Endothelial cell of umbilical vein (primary cell): Measurements from ENCODE around the gene AFG1L. TPM values are rescaled to one million over a fixed set of nuclear protein-coding genes. Genes with fewer than 3 reads are reported as not detected.

Experiments
- BruUV-seq: library from RNA; stranded (reverse); fragments of 400-500 nt; replicated peaks from 2 replicates; lab custom pipeline; 2021; lab: Mats Ljungman, UMichigan
- CTCF ChIA-PET: fragments of 300-600, 350-600 bp; sonication (Branson Sonifier 250); formaldehyde crosslinking; loops from one replicate; lab custom pipeline; 2021; ENCODE audit warnings: antibody characterized with exemption, inconsistent platforms; lab: Charles Lee
- POLR2A ChIA-PET: fragments of 300-600, 350-600 bp; sonication (Branson Sonifier 250); formaldehyde crosslinking; loops from one replicate; lab custom pipeline; 2021; ENCODE audit warnings: antibody characterized with exemption, inconsistent platforms; lab: Charles Lee
- DNase-seq: peaks from one replicate; pipeline ENCODE4 v3.0.0-alpha.2; 2011; ENCODE audit warnings: low read depth, low spot score
- FAIRE-seq: peaks from 2 replicates; lab custom pipeline; 2011; peaks lifted over from hg19 to GRCh38; lab: Jason Lieb, UNC
- H2AFZ ChIP-seq: 2 replicates; pipeline ENCODE4 v1.6.0; 2012; ENCODE audit warnings: low read depth, low read length, control low read depth, inconsistent platforms
- H3K27ac ChIP-seq: 2 replicates; pipeline ENCODE4 v1.5.1; 2011; ENCODE audit warnings: low read depth, mild to moderate bottlenecking, control low read depth, low read length, moderate library complexity; ENCODE audit not compliant: insufficient read depth
- H3K27me3 ChIP-seq, 2 experiments: 2 replicates each; pipeline versions ENCODE4 v1.6.0 to v1.6.1; 2011; ENCODE audit warnings: low read length in 2 of 2, mixed read lengths in 1 of 2; ENCODE audit not compliant: control insufficient read depth in 2 of 2, insufficient read depth in 2 of 2
- H3K36me3 ChIP-seq, 2 experiments: 2 replicates in 1 of 2; 3 replicates in 1 of 2; pipeline ENCODE4 v1.5.1; 2011; ENCODE audit warnings: low read length in 2 of 2, mild to moderate bottlenecking in 1 of 2, moderate library complexity in 1 of 2; ENCODE audit not compliant: control insufficient read depth in 2 of 2, insufficient read depth in 2 of 2; ENCODE audit errors: extremely low read depth in 1 of 2
- H3K4me1 ChIP-seq: 3 replicates; pipeline ENCODE4 v1.5.1; 2011; ENCODE audit warnings: mild to moderate bottlenecking, low read length; ENCODE audit not compliant: control insufficient read depth, insufficient read depth; ENCODE audit errors: extremely low read depth
- H3K4me2 ChIP-seq: 2 replicates; pipeline ENCODE4 v1.6.1; 2011; ENCODE audit warnings: low read length, control low read depth, mixed read lengths; ENCODE audit not compliant: insufficient read depth
- H3K4me3 ChIP-seq, 3 experiments: fragments of 200-600 bp in 1 of 3; sonication (generic), shearing (Covaris generic) in 1 of 3; replicated peaks in 1 of 3; 2 replicates each; pipeline ENCODE4 v1.5.1; 2011 to 2016; ENCODE audit warnings: control low read depth in 3 of 3, low read length in 3 of 3, mild to moderate bottlenecking in 2 of 3, inconsistent platforms in 1 of 3, low read depth in 1 of 3, moderate library complexity in 1 of 3; ENCODE audit not compliant: insufficient read depth in 1 of 3
- H3K79me2 ChIP-seq: 2 replicates; pipeline ENCODE4 v1.6.0; 2012; ENCODE audit warnings: low read length, inconsistent platforms; ENCODE audit not compliant: control insufficient read depth, insufficient read depth
- H3K9ac ChIP-seq: replicated peaks from 2 replicates; pipeline ENCODE3; 2011; ENCODE audit warnings: low read length, control low read depth; ENCODE audit not compliant: insufficient read depth; ENCODE audit errors: extremely low read depth
- H3K9me1 ChIP-seq: replicated peaks from 3 replicates; pipeline ENCODE4 v1.6.0; 2011; ENCODE audit warnings: mild to moderate bottlenecking, low read length; ENCODE audit not compliant: control insufficient read depth, insufficient read depth; ENCODE audit errors: extremely low read depth
- H3K9me3 ChIP-seq: replicated peaks from 2 replicates; pipeline ENCODE4 v1.5.1; 2012; ENCODE audit warnings: low read length, inconsistent platforms; ENCODE audit not compliant: control insufficient read depth, insufficient read depth
- H4K20me1 ChIP-seq: replicated peaks from 2 replicates; pipeline ENCODE3; 2011; ENCODE audit warnings: mild to moderate bottlenecking, low read length; ENCODE audit not compliant: control insufficient read depth, insufficient read depth; ENCODE audit errors: extremely low read depth
- CTCF ChIP-seq, 2 donors: IDR thresholded peaks; 1 replicate in 1 of 2; 2 replicates in 1 of 2; pipeline ENCODE4 v1.5.1; 2011; ENCODE audit warnings: low read length in 2 of 2, mild to moderate bottlenecking in 2 of 2, moderate library complexity in 2 of 2, control low read depth in 1 of 2, inconsistent platforms in 1 of 2, low read depth in 1 of 2; ENCODE audit not compliant: insufficient read depth in 1 of 2; ENCODE audit errors: extremely low read depth in 1 of 2
- FOS ChIP-seq: IDR thresholded peaks from 2 replicates; pipeline ENCODE4 v1.6.1; 2011; ENCODE audit warnings: mild to moderate bottlenecking, low read length, moderate library complexity, borderline replicate concordance; ENCODE audit not compliant: insufficient read depth
- JUN ChIP-seq: IDR thresholded peaks from 2 replicates; pipeline ENCODE4 v1.6.1; 2011; ENCODE audit warnings: borderline replicate concordance, low read depth; ENCODE audit not compliant: insufficient read length, insufficient read depth
- POLR2A ChIP-seq: IDR thresholded peaks from 2 replicates; pipeline ENCODE4 v1.6.1; 2012; ENCODE audit warnings: low read depth, mild to moderate bottlenecking, control low read depth, low read length
- dilution Hi-C: fragments of 300-500 bp; cut with MboI; formaldehyde crosslinking; loops from one replicate; pipeline ENCODE4 v1.15.0; 2019; ENCODE audit warnings: low sequenced_read_pairs; ENCODE audit not compliant: extremely low pct_ligation_motif_present
- intact Hi-C: fragments of 100-400 bp; cut with micrococcal nuclease; formaldehyde crosslinking; loops from one replicate; pipeline ENCODE4 v1.10.0; 2022
- polyA plus RNA-seq, 4 experiments: library from polyadenylated mRNA; depleted of rRNA in 3 of 4; stranded (reverse) in 3 of 4; unstranded in 1 of 4; fragments of >200 nt; gene quantifications; 2 replicates each; pipeline versions ENCODE4 v1.2.1 to v1.2.3, GENCODE V29; 2011 to 2012; ENCODE audit warnings: missing spikeins in 1 of 4
- total RNA-seq: library from RNA; stranded (reverse); gene quantifications from 2 replicates; pipeline ENCODE4 v1.2.3, GENCODE V29; 2021

The AFG1L gene
- total and polyA plus RNA-seq, 2 donors (not counting 3 experiments of a cell fraction or from before 2014, with no cell fraction given), result 1.0 to 6.2 TPM

- DNase-seq, result peak; percentile 10
- BruUV-seq, result no TSS peak
These were observed 151.8 kb downstream of the AFG1L start for GRCh38 chr6:108446629-108447150.

More at GRCh38 chr6:108446629-108447150, 151.8 kb downstream of the AFG1L start:
- ChIA-PET POLR2A (no interaction called here), CTCF (interaction anchor here (0.7 to 3.0 kb wide), 5 partner anchors 12 to 212 kb away, joined by 3 to 23 read pairs (median 3); no protein-coding TSS in a partner anchor)
- no peak for FAIRE-seq
- Histone ChIP-seq H3K79me2 (no peaks in the 10 kb centered on the region), H3K9me1 (no peaks in the 10 kb centered on the region), H3K9me3 (no peaks in the 10 kb centered on the region), H3K27me3 (no peaks in the 10 kb centered on the region), H3K9ac (peak overlapping the region; percentile 16), H3K36me3 (no peaks in the 10 kb centered on the region), H2AFZ (no peak overlapping the region), H4K20me1 (no peaks in the 10 kb centered on the region), H3K4me1 (peaks cover 27% of the 10 kb centered on the region), H3K27ac (no peak overlapping the region), H3K4me3 (peak overlapping the region in 1 of 3 experiments; percentile 32), H3K4me2 (peak overlapping the region; percentile 91)
- no peak for TF ChIP-seq FOS
- TF ChIP-seq JUN, result no peak
- TF ChIP-seq POLR2A, result no peak
- TF ChIP-seq CTCF (IDR thresholded peaks at IDR 0.05; ENCODE audit: extremely low read depth in 1 of 2, insufficient read depth in 1 of 2, low read depth in 1 of 2, low read length in 2 of 2), result no peak
- intact Hi-C loops (no loop called here), dilution Hi-C loops (no loop called here)
